HepG2 (cell line): Measurements from ENCODE around the gene ARHGEF3. TPM values are rescaled to one million over a fixed set of nuclear protein-coding genes. Genes with fewer than 3 reads are reported as not detected.

Experiments
- ATF4 ChIP-seq, 2 experiments: fragments of 450-650 bp in 1 of 2; sonication (generic) in 1 of 2; formaldehyde crosslinking; IDR thresholded peaks; 2 replicates each; pipeline versions ENCODE4 v1.5.0 to v1.8.0; 2020 to 2022; ENCODE audit warnings: mild to moderate bottlenecking in 1 of 2, missing genetic modification reagents in 1 of 2
- CC2D1A ChIP-seq: sonication (generic); formaldehyde crosslinking; IDR thresholded peaks from 2 replicates; pipeline ENCODE4 v1.8.1; 2023; ENCODE audit warnings: mild to moderate bottlenecking, missing genetic modification reagents
- CEBPB ChIP-seq: IDR thresholded peaks from 2 replicates; pipeline ENCODE4 v1.6.1; 2011; ENCODE audit warnings: low read depth, low read length, improper control_type of control experiment, borderline replicate concordance
- CENPX ChIP-seq: sonication (generic); formaldehyde crosslinking; IDR thresholded peaks from 2 replicates; pipeline ENCODE4 v1.9.0; 2021; ENCODE audit warnings: mild to moderate bottlenecking, missing genetic modification reagents, moderate library complexity
- E2F1 ChIP-seq: sonication (generic); formaldehyde crosslinking; IDR thresholded peaks from 2 replicates; pipeline ENCODE4 v1.5.0; 2020; ENCODE audit warnings: missing genetic modification reagents
- KLF13 ChIP-seq: sonication (generic); formaldehyde crosslinking; IDR thresholded peaks from 2 replicates; pipeline ENCODE4 v1.4.0; 2020; ENCODE audit warnings: mild to moderate bottlenecking, missing genetic modification reagents
- NFRKB ChIP-seq: fragments of 450-650 bp; IDR thresholded peaks from 2 replicates; pipeline ENCODE4 v1.6.1; 2017
- NR2F6 ChIP-seq, 2 experiments: IDR thresholded peaks; 2 replicates each; pipeline ENCODE4 v1.6.1; 2016; ENCODE audit warnings: antibody characterized with exemption in 1 of 2, mild to moderate bottlenecking in 1 of 2
- PATZ1 ChIP-seq: sonication (generic); formaldehyde crosslinking; IDR thresholded peaks from 2 replicates; pipeline ENCODE4 v1.4.0; 2020; ENCODE audit warnings: missing genetic modification reagents
- PAX8 ChIP-seq: sonication (generic); formaldehyde crosslinking; IDR thresholded peaks from 2 replicates; pipeline ENCODE4 v1.8.0; 2022; ENCODE audit warnings: mild to moderate bottlenecking, missing genetic modification reagents, borderline replicate concordance
- PHF21A ChIP-seq: sonication (generic); formaldehyde crosslinking; IDR thresholded peaks from 2 replicates; pipeline ENCODE4 v1.5.0; 2020; ENCODE audit warnings: mild to moderate bottlenecking, missing genetic modification reagents
- SP5 ChIP-seq: IDR thresholded peaks from 2 replicates; pipeline ENCODE4 v1.6.1; 2016; ENCODE audit warnings: low read depth, borderline replicate concordance
- STAT5B ChIP-seq: sonication (generic); formaldehyde crosslinking; IDR thresholded peaks from 2 replicates; pipeline ENCODE4 v1.4.0; 2020; ENCODE audit warnings: missing genetic modification reagents
- TEAD3 ChIP-seq: optimal IDR thresholded peaks from 2 replicates; pipeline ENCODE3; 2016; ENCODE audit warnings: borderline replicate concordance
- YEATS2 ChIP-seq: sonication (generic); formaldehyde crosslinking; IDR thresholded peaks from 2 replicates; pipeline ENCODE4 v1.4.0; 2020; ENCODE audit warnings: missing genetic modification reagents, borderline replicate concordance
- ZFP37 ChIP-seq: sonication (generic); formaldehyde crosslinking; IDR thresholded peaks from 2 replicates; pipeline ENCODE4 v1.4.0; 2020; ENCODE audit warnings: missing genetic modification reagents, borderline replicate concordance
- ZMYM3 ChIP-seq: sonication (generic); formaldehyde crosslinking; IDR thresholded peaks from 2 replicates; pipeline ENCODE4 v1.5.1; 2020; ENCODE audit warnings: mild to moderate bottlenecking, missing genetic modification reagents
- ZNF274 ChIP-seq: sonication (generic); formaldehyde crosslinking; IDR thresholded peaks from 2 replicates; pipeline ENCODE4 v1.5.1; 2020; ENCODE audit warnings: mild to moderate bottlenecking, missing genetic modification reagents
- ZNF331 ChIP-seq: sonication (generic); formaldehyde crosslinking; IDR thresholded peaks from 2 replicates; pipeline ENCODE4 v1.4.0; 2020; ENCODE audit warnings: missing genetic modification reagents
- ZNF513 ChIP-seq: sonication (generic); formaldehyde crosslinking; conservative IDR thresholded peaks from 2 replicates; pipeline ENCODE4 v1.5.0; 2020; ENCODE audit warnings: missing genetic modification reagents
- ZNF577 ChIP-seq: sonication (generic); formaldehyde crosslinking; IDR thresholded peaks from 2 replicates; pipeline ENCODE4 v1.4.0; 2020; ENCODE audit warnings: mild to moderate bottlenecking, low read depth, missing genetic modification reagents, borderline replicate concordance
- ZNF746 ChIP-seq: sonication (generic); formaldehyde crosslinking; IDR thresholded peaks from 2 replicates; pipeline ENCODE4 v1.8.0; 2022; ENCODE audit warnings: mild to moderate bottlenecking, missing genetic modification reagents
- ZSCAN9 ChIP-seq: IDR thresholded peaks from 2 replicates; pipeline ENCODE4 v1.6.1; 2016; ENCODE audit warnings: borderline replicate concordance
- polyA plus RNA-seq, 8 experiments: library from polyadenylated mRNA; depleted of rRNA in 3 of 8; stranded (reverse) in 7 of 8; unstranded in 1 of 8; fragments of >200 nt; fragmentation: Illumina TruSeq in 4 of 8; extraction: Trizol in 4 of 8; gene quantifications; 2 replicates each; pipeline versions ENCODE4 v1.2.1 to v1.2.3, GENCODE V29; 2011 to 2016; ENCODE audit warnings: low read depth in 4 of 8, missing spikeins in 1 of 8, mixed read lengths in 1 of 8; ENCODE audit not compliant: insufficient read depth in 1 of 8
- total RNA-seq, 5 experiments: library from RNA; depleted of rRNA; stranded (reverse); fragments of >200 nt; fragmentation: Illumina TruSeq; extraction: Trizol; gene quantifications; 2 replicates each; pipeline ENCODE4 v1.2.3, GENCODE V29; 2016; ENCODE audit warnings: low read depth in 1 of 5
- TF ChIP-seq, protein P1 (sequence below): sonication (generic); formaldehyde crosslinking; IDR thresholded peaks from 2 replicates; pipeline ENCODE4 v1.8.0; 2022; ENCODE audit warnings: missing genetic modification reagents, mild to moderate bottlenecking, borderline replicate concordance

The ARHGEF3 gene
- total and polyA plus RNA-seq, 2 of the 13 experiments (the other 11 are each of a cell fraction or from before 2014, with no cell fraction given) = 14.8 to 23.1 TPM

DNA sequence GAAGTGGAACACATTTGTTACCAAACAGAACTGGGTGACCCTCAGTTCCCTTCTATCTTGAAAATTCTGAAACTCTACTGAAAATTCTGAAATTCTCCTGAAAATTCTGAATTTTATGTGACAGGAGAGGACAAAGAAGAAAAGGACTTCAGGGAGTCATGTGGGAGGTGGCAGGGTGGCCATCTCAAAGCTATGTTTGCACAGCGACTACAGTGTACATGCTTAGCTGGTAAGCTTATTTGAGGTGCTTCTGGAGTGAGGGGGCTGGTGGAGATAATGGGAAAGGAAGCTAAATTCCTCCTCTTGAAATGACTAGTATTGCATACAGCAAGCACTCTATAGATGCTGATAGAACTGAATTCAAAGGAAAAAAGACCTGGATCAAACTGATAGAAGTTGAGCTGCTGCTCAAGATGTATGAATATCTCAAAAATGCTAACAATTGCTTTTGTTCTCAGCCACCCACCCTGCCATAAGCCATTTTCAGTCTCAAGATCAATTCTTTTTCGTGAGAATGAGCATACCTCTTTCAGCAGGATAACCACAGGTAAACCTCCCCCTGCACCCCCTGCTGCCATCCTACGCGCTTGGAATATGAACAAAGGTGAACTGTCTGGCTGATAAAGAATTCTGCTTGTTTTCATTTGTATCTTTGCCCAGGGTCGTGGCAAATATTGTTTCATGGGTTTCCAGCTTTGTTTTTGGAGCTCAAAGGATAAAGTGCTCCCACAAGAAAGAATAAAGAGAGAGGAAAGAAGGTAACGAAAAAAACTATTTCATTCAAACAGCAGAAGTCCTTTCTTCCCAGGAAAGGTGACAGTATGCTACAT, 16.6 kb upstream of the ARHGEF3 start (continued):
- TF ChIP-seq PATZ1 (CRISPR knock-in tag) (peak; percentile 58), PHF21A (CRISPR knock-in tag) (peak; percentile 23; the same call in 1 of the 2 replicates), CEBPB (no peak), ZNF513 (CRISPR knock-in tag) (no peak), ATF4 (CRISPR knock-in tag; IDR thresholded peaks at IDR 0.05) (no peak), ZNF331 (CRISPR knock-in tag) (no peak), ZFP37 (CRISPR knock-in tag) (0 out of 2 replicates have a peak, but pooled peaks have one; percentile 33), CENPX (no peak), ZNF577 (CRISPR knock-in tag) (no peak), TEAD3 (CRISPR knock-in tag) (no peak), KLF13 (CRISPR knock-in tag) (no peak), E2F1 (no peak), YEATS2 (no peak), ZMYM3 (CRISPR knock-in tag) (no peak; the same call in 1 of the 2 replicates), STAT5B (CRISPR knock-in tag) (no peak), ZNF746 (CRISPR knock-in tag) (no peak), PAX8 (CRISPR knock-in tag) (no peak), ZNF274 (CRISPR knock-in tag) (no peak), NFRKB (no peak), CC2D1A (no peak), ZSCAN9 (CRISPR knock-in tag) (no peak), NR2F6 (IDR thresholded peaks at IDR 0.05) (peak; percentile 40), NR2F6 (CRISPR knock-in tag; IDR thresholded peaks at IDR 0.05) (peak; percentile 47; the same call in 1 of the 2 replicates), SP5 (CRISPR knock-in tag) (no peak)
- TF ChIP-seq, protein P1, sequence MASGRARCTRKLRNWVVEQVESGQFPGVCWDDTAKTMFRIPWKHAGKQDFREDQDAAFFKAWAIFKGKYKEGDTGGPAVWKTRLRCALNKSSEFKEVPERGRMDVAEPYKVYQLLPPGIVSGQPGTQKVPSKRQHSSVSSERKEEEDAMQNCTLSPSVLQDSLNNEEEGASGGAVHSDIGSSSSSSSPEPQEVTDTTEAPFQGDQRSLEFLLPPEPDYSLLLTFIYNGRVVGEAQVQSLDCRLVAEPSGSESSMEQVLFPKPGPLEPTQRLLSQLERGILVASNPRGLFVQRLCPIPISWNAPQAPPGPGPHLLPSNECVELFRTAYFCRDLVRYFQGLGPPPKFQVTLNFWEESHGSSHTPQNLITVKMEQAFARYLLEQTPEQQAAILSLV = no peak
